Brain microvascular endothelial cell (primary cell): Measurements from ENCODE around the gene EXOC6B.
A peak's percentile ranks its signal among the peaks of the same experiment; 100 is the strongest.
"Not testable (repeated sequence)": the region's sequence is repeated elsewhere in the genome, so short reads cannot be mapped to it uniquely, and the experiment has no call there.

Source experiments
- DNase-seq: peaks from one replicate; pipeline ENCODE4 v3.0.0-alpha.2; 2020
- H3K27ac ChIP-seq: fragments of 250-450 bp; sonication (Bioruptor Pico); 2 replicates; pipeline ENCODE4 v1.5.1; 2020; ENCODE audit warnings: mild to moderate bottlenecking, moderate library complexity
- H3K27me3 ChIP-seq: fragments of 250-450 bp; sonication (Bioruptor Pico); replicated peaks from 2 replicates; pipeline ENCODE4 v1.5.1; 2020; ENCODE audit warnings: mild to moderate bottlenecking
- H3K36me3 ChIP-seq: fragments of 250-450 bp; sonication (Bioruptor Pico); replicated peaks from 2 replicates; pipeline ENCODE4 v1.5.1; 2020; ENCODE audit warnings: mild to moderate bottlenecking
- H3K4me3 ChIP-seq: 2 replicates; pipeline ENCODE4 v1.5.1; 2011; ENCODE audit warnings: low read depth, mild to moderate bottlenecking, control low read depth, low read length, moderate library complexity
- CTCF ChIP-seq: IDR thresholded peaks from 2 replicates; pipeline ENCODE4 v1.5.1; 2011; ENCODE audit warnings: low read depth, mild to moderate bottlenecking, moderate library complexity, low read length, control low read depth, inconsistent platforms; ENCODE audit errors: missing control alignments
- in situ Hi-C: cut with HindIII; loops from 2 replicates; pipeline ENCODE4 v1.10.0; 2017; ENCODE audit warnings: low sequenced_read_pairs, low pct_ligation_motif_present

EXOC6B gene

GRCh38 chr2:72572501-72572900 is 253.3 kb downstream of the EXOC6B start:
- H3K27me3 ChIP-seq: no peaks in the 10 kb centered on the region
- no peak overlapping the region for H3K4me3 ChIP-seq
- H3K27ac ChIP-seq: peak overlapping the region; percentile 89
- peak; percentile 92 for DNase-seq
- TF ChIP-seq CTCF: no peak
- in situ Hi-C loops: no loop called here
- H3K36me3 ChIP-seq: no peaks in the 10 kb centered on the region

- in situ Hi-C loops: no loop called here
- no peak overlapping the region for H3K4me3 ChIP-seq
- DNase-seq: peak; percentile 44
- no peaks in the 10 kb centered on the region for H3K27me3 ChIP-seq
- peak overlapping the region; percentile 64 for H3K27ac ChIP-seq
- no peaks in the 10 kb centered on the region for H3K36me3 ChIP-seq
- TF ChIP-seq CTCF: no peak
Observed at GRCh38 chr2:72570413-72570812, 255.4 kb downstream of the EXOC6B start.

GRCh38 chr2:72562451-72563153 is 263.2 kb downstream of the EXOC6B start:
- Histone ChIP-seq H3K27ac (peak overlapping the region; percentile 84), H3K4me3 (no peak overlapping the region)

DNA sequence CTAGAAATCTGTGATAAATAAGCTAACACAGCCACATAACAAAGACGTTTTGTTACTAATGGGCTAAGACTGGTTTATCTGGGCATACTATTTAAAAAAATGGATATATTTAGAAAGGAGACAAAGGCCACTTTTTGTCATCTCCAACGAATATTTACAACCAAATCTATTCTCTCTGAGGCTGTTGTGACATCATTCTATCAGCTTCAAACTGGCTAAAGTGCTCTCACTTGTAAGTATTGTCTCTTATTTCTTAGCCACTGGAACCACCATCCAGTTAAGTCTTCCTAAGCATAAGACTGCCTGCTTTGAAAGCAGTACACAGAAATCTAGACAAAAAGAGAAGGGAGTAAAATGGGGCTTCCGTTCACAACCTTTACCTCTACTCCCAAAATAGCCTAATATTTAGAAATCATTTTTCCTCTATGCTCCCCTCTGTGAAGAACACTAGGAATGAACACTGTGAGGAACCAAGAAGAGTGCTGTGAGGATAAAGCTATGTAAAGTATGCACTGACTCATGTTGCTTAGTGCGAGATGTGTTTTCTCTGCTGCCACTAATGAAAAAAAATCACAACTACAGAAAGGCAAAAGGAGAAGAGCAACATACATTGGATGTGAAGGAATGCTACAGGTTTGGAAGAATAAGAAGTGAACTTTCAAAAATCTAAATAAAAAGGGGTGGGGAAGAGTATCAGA is 264.1 kb downstream of the EXOC6B start:
- Histone ChIP-seq H3K27me3 (no peaks in the 10 kb centered on the region), H3K27ac (peak overlapping the region; percentile 84), H3K36me3 (no peaks in the 10 kb centered on the region), H3K4me3 (no peak overlapping the region)
- TF ChIP-seq CTCF: no peak
- in situ Hi-C loops: no loop called here
- peak; percentile 81 for DNase-seq

More at GRCh38 chr2:72562451-72563153, 263.2 kb downstream of the EXOC6B start:
- in situ Hi-C loops: no loop called here
- H3K27me3 ChIP-seq: no peaks in the 10 kb centered on the region
- TF ChIP-seq CTCF: no peak
- DNase-seq: no peak
- no peaks in the 10 kb centered on the region for H3K36me3 ChIP-seq

- no peaks in the 10 kb centered on the region for H3K36me3 ChIP-seq
- in situ Hi-C loops: no loop called here
- TF ChIP-seq CTCF: no peak
- H3K27me3 ChIP-seq: no peaks in the 10 kb centered on the region
- H3K4me3 ChIP-seq: no peak overlapping the region
- no peak for DNase-seq
- H3K27ac ChIP-seq: no peak overlapping the region
Observed at GRCh38 chr2:72555943-72556342, 269.9 kb downstream of the EXOC6B start.

DNA sequence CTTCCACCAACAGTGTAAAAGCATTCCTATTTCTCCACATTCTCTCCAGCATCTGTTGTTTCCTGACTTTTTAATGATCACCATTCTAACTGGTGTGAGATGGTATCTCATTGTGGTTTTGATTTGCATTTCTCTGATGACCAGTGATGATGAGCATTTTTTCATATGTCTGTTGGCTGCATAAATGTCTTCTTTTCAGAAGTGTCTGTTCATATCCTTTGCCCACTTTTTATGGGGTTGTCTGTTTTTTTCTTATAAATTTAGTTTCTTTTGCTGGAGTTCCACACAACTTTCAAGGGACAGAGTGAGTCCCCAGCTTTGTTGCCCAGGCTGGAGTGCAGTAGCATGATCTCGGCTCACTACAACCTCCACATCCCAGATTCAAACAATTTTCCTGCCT is 270.5 kb downstream of the EXOC6B start:
- in situ Hi-C loops, DNase-seq: not testable (repeated sequence)

DNA sequence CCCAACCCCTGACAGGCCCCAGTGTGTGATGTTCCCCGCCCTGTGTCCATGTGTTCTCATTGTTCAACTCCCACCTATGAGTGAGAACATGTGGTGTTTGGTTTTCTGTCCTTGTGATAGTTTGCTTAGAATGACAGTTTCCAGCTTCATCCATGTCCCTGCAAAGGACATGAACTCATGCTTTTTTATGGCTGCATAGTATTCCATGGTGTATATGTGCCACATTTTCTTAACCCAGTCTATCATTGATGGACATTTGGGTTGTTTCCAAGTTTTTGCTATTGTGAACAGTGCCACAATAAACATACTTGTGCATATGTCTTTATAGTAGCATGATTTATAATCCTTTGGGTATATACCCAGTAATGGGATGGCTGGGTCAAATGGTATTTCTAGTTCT is 270.9 kb downstream of the EXOC6B start:
- H3K4me3 ChIP-seq, H3K27ac ChIP-seq, H3K36me3 ChIP-seq, DNase-seq, H3K27me3 ChIP-seq, in situ Hi-C loops: not testable (repeated sequence)

More for the DNA sequence above, 270.5 kb downstream of the EXOC6B start:
- H3K27ac ChIP-seq, H3K36me3 ChIP-seq, H3K4me3 ChIP-seq, H3K27me3 ChIP-seq: not testable (repeated sequence)
